ENCODE data around the gene CDC42EP3.

DNA sequence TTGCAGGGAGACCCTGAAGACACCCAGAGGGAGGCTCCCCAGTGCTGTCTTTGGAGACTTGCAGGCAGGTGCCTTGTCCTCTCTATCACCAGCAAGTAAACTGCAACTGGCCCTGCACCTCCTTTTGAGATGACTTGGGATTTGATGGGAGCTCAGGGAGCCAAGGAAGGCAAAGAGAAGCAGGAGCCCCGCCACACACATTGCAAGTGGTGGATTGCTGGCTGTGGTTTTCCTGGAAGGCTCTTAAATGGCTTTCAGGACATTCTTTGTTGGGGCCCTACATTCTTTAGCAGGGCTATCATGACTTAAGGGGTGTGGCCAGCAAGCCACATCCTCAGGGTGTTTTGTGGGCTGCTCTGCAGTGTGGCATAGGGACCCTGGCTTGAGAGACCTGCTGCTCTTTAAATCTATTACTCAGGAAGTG is 39.9 kb upstream of the CDC42EP3 start:
- TF ChIP-seq, protein P1, sequence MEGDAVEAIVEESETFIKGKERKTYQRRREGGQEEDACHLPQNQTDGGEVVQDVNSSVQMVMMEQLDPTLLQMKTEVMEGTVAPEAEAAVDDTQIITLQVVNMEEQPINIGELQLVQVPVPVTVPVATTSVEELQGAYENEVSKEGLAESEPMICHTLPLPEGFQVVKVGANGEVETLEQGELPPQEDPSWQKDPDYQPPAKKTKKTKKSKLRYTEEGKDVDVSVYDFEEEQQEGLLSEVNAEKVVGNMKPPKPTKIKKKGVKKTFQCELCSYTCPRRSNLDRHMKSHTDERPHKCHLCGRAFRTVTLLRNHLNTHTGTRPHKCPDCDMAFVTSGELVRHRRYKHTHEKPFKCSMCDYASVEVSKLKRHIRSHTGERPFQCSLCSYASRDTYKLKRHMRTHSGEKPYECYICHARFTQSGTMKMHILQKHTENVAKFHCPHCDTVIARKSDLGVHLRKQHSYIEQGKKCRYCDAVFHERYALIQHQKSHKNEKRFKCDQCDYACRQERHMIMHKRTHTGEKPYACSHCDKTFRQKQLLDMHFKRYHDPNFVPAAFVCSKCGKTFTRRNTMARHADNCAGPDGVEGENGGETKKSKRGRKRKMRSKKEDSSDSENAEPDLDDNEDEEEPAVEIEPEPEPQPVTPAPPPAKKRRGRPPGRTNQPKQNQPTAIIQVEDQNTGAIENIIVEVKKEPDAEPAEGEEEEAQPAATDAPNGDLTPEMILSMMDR (conservative IDR thresholded peaks at IDR 0.05), result no peak
- no peak for TF ChIP-seq ZFX (IDR thresholded peaks at IDR 0.05)

Measured in C4-2B (cell line).